GM19372 (cell line): ENCODE data around the gene OPCML.

Experiments used
- ATAC-seq: cut with Tn5 transposase; IDR thresholded peaks from one replicate; pipeline ENCODE4 v1.9.1; 2021; ENCODE audit warnings: mild to moderate bottlenecking, low read depth, moderate library complexity; ENCODE audit not compliant: unreplicated experiment

Gene OPCML

GRCh38 chr11:133418218-133418617 is 114.1 kb downstream of the OPCML start:
- no peak for ATAC-seq

DNA sequence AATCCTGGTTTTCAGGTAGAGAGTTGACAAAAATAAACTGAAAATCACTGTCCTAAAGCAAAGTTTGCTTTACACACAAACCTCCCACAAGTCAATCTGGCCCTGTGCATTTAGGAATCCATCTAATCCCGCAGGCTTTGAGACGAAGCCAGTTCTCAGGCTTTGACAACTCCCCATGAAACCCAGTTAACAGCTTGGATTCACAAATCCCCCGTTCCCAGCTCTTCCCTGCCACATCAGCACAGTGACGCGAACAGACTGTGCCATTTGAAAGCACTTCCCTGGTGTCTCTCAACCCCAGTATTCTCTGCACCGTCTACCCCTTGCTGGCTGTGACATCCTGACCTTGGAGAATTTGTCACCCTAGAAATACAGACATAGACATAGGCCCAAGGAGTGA is 117.8 kb downstream of the OPCML start:
- ATAC-seq: no peak

- no peak for ATAC-seq
Observed at GRCh38 chr11:133413703-133414102, 118.6 kb downstream of the OPCML start.

GRCh38 chr11:133409799-133410198 is 122.5 kb downstream of the OPCML start:
- no peak for ATAC-seq

DNA sequence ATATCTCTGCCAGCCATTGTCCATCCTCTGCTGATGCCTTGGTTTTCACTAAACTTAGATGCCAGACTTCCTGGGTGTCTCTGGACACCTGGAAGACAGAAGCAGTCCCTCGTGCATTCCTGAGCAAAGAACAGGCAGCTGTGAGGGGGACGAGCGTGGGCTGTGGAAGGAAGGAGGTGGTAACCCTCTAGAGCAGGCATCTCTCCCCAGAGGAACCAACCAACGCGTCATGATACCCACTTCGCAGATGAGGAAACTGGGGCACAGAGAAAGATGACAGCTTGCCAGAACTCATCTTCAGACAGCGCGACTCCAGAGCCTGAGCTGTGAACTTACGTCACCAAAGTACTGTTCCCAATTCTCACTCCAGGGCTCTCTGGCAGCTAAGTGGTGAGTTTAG is 123.4 kb downstream of the OPCML start:
- ATAC-seq: no peak

DNA sequence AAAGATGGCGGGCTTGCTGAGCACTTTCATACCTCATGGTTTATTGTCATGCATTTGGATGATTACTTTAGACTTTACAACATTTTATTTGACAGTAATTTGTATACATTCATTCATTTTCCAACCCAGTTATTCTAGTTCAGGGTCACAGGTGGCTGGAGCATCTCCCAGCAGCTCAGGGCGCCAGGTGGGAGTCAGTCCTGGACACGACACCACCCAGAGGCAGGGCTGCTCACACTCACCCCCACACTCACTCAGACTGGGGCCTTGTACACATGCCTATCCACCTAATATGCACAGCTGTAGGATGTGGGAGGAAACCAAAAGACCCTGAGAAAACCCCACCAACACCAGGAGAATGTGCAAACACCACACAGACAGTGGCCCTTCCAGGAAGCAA is 123.9 kb downstream of the OPCML start:
- ATAC-seq: no peak

GRCh38 chr11:133406489-133406888 is 125.8 kb downstream of the OPCML start:
- no peak for ATAC-seq

DNA sequence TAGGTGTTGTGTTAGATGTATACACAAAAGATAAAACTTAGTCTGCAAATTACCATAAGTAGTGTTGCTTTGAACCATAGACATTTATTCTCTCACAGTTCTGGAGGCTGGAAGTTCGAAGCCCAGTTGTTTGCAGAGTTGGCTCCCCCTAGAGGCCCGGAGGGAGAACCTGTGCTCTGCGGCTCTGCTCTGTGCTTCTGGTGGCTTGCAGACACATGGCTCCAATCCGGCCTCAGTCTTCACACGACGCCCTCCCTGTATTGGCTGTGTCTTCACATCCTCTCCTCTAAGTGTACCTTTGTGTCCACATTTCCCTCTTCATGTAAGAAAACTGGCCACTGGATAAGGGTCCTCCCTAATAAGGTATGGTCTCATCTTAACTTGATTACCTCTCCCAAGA is 128.4 kb downstream of the OPCML start:
- ATAC-seq: no peak

DNA sequence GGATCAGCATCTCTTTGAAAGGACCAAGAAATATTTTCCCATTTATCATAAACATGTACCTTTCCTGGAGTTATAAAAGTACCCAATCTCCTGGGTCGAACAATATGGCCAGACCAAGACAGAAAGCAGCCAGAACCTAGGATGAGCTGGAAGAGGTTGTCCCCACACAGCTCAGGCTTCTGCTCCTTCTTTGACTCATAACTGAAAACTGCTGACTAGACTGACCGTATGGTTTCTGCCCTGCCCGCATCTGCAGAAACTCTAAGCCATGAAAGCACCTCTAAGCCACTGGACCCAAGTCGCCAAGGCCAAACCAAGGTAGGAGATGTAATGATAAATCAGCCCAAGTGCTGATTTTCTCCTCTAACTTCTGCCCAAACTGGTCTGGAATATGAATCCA is 129.8 kb downstream of the OPCML start:
- ATAC-seq: no peak

- no peak for ATAC-seq
Observed at GRCh38 chr11:133399855-133400625, 132.3 kb downstream of the OPCML start.

- ATAC-seq: no peak
Observed at GRCh38 chr11:133399294-133399693, 133.0 kb downstream of the OPCML start.

DNA sequence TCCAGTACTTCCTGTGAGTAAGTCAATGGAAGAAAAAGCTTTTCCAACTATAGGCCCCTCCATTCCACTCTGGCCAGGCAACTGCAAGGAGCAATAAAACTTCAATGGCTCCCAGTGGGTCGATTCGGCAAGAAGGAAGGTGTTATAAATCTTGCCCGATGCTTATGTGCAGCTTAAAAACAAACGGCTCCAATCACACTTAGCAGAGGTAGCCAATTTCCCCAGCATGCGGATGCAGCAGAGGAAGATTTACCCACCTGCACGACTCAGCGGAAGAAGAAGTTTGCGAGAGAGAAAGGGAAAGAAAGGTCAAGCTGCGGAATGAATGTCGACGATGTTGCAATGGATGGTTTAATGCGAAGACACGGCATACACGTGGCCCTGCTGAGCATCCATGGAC is 141.5 kb downstream of the OPCML start:
- ATAC-seq: no peak

- no peak for ATAC-seq
Observed at GRCh38 chr11:133388975-133389568, 143.2 kb downstream of the OPCML start.

DNA sequence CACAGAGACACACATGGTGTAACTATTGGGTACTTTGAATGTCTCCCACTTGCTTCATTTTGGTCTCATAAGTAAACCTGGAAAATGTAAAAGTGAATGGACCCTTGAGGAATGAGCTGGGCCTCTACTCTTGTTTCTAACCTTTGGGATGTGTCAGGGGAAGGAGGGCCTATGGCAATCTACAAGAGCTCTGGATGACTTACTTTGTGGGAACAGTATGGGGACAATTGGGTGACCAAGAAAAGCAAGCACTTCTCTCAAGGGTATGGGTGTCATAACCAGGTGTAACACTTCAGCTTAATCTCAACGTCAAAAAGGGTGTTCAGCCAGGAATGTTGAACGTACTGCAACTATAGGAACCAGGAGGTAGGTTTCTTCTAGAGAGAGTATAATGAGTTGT is 144.0 kb downstream of the OPCML start:
- no peak for ATAC-seq

DNA sequence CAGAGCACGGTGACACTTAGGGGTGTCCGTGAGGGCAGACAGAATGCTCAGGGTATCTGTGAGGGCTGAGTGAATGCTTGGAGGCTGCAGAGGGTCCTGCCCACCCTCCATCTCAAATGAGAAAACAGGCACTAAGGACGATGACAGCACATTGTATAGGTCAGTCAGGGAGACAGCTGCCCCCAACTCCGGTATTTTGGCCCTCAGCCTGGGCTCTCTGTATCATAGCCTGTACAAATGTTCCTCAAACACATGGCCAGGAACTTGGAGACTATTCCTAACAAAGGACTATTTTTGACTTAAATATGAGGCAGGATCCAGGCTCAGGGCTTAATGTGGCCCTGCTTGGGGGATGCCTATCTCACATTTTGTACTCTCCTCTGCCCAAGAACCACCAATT is 145.4 kb downstream of the OPCML start:
- no peak for ATAC-seq

DNA sequence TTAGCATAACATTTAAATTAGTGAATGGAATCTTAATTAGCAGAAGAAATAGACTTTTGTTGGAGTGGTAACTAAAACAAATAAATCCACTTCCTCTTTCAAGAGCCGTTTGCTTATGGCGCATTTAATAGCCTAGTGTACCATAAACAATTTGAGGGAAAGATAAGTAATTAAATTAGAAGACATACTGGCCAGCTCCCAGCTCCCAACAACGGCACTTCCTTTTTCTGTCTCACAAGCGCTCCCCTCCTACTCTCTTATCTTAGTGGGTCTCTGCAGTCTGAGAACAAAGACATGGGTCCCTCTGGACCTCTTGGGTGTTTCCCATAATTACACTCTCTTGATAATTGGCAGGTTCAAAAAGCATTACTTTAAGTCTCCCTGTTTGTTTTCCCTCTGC is 146.0 kb downstream of the OPCML start:
- no peak for ATAC-seq

DNA sequence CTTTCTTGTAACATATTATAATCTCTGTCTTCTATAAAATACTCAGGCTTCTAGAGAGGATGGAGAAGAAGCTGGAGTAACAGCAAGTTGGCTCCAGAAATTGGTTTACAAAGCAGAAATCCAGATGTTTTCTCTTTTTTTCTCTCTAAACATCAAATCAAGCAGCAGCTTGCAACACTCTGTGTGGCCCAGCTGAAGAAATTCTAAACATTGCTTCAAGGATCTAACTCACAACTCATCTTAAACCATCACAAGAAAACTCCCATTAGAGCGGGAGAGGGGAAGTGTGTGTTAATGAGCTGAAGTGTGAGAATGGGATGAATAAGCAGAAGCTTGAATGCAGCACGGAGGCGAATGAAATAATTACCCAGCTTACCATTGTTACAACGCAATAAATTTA is 146.5 kb downstream of the OPCML start:
- no peak for ATAC-seq

DNA sequence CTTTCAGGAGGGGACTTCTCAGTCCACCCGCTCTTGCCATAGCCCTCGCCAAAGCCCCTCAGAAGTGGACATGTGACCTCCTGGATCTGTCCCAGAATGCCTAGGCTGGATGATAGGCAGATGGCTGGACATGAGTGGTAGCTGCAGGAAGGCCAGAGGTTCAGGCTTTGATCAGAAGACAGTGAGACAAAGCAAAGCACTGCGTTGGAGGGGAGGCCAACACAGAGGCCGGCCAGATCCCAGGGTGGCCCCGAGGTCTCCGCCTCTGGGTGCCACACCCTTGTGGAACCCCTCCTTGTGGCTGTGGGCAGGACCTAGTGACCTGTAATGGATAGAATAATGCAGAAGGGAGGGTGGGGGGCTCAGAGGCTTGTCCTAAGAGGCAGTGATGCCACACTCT is 147.6 kb downstream of the OPCML start:
- no peak for ATAC-seq

GRCh38 chr11:133383689-133384088 is 148.6 kb downstream of the OPCML start:
- no peak for ATAC-seq

DNA sequence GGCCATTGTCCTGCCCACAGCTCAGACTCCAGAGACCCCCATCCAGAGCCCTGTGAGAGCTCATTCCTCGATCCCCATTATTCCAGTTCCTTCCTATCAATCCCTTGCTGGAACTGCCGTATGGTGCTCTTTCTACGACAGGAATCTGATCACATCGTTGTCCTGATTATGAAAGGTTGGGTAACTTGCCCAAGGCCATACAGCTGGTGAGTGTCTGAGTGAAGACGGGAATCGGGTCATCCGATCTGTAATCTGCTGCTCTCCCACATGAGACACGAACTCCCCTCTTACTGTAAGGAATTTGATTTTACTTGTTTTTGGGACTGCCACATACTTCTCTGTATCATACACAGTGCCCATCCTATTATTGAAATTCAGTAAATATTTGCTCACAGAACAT is 149.1 kb downstream of the OPCML start:
- ATAC-seq: no peak

DNA sequence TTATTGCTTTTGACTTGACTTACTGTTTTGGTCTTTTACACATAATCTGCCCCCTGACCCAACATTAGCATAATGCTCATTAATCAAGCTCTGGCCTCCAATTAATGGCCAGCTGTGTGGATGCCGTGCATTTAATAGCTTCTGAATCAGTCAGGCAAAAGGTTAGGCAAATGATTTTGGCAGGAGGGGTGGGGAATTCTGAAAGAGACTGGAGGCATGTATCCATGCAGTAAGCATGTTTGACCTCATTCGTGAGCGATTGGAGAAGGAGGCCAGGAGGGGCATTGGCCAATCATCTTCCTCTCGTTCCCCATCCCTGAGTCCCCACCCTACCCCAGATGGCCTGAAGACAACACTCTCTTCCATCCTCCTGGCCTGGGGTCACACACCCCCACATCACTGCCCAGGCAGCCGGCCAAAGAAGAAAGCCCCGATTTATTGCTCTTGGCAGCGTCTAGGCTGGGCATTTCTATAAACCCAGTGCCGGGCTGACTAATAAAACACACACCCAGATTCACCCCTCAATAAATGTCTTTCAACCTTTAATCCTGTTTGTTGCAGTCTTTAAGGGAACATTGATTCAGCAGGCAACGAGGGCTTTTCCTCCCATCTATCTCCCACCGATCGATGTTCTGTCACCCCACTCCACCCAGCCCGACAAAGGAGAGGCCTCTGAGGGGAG is 150.0 kb downstream of the OPCML start:
- ATAC-seq: no peak

DNA sequence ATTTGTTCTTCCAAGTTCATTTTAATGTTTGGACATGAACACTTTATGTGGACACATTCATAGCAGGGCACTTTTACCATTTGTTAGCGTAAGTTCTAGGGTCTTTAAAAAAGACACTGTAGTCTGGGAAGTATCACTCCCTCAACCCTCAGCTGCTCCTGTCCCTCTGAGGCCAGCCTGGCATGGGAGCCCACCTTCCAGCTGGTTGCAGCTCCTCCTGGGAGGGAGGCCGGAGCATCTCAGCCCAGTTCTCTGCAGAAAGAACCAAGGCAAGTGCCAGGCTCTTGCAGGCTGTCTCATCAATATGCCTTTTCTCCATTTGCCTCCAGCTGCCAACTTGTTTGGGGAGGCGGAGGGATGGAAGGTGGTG is 150.6 kb downstream of the OPCML start:
- ATAC-seq: no peak
